Fibroblast of pulmonary artery (primary cell): Measurements from ENCODE around the gene SLCO2B1.

ENCODE experiments used
- DNase-seq: peaks from one replicate; pipeline ENCODE4 v3.0.0-alpha.2; 2010; ENCODE audit warnings: low read depth
- H3K4me3 ChIP-seq: replicated peaks from 2 replicates; pipeline ENCODE4 v1.5.1; 2011; ENCODE audit warnings: low read depth, mild to moderate bottlenecking, control low read depth, low read length, moderate library complexity
- CTCF ChIP-seq: IDR thresholded peaks from 2 replicates; pipeline ENCODE4 v1.5.1; 2011; ENCODE audit warnings: mild to moderate bottlenecking, control low read depth, low read length, inconsistent platforms; ENCODE audit errors: missing control alignments

SLCO2B1 gene

GRCh38 chr11:75112200-75112599, 38.7 kb upstream of the SLCO2B1 start:
- no peak for TF ChIP-seq CTCF
- DNase-seq: no peak
- H3K4me3 ChIP-seq: no peak overlapping the region

- no peak for DNase-seq
- H3K4me3 ChIP-seq: no peak overlapping the region
- no peak for TF ChIP-seq CTCF
Observed at GRCh38 chr11:75113030-75113429, 37.9 kb upstream of the SLCO2B1 start.

GRCh38 chr11:75114465-75114864, 36.4 kb upstream of the SLCO2B1 start:
- no peak for DNase-seq
- no peak overlapping the region for H3K4me3 ChIP-seq
- no peak for TF ChIP-seq CTCF

- H3K4me3 ChIP-seq: no peak overlapping the region
- no peak for DNase-seq
- TF ChIP-seq CTCF: no peak
Observed at GRCh38 chr11:75118577-75118976, 32.3 kb upstream of the SLCO2B1 start.

- no peak for TF ChIP-seq CTCF
- no peak overlapping the region for H3K4me3 ChIP-seq
- DNase-seq: no peak
Observed at GRCh38 chr11:75126564-75126963, 24.3 kb upstream of the SLCO2B1 start.

- H3K4me3 ChIP-seq: no peak overlapping the region
- DNase-seq: no peak
- TF ChIP-seq CTCF: no peak
Observed at GRCh38 chr11:75132080-75132479, 18.8 kb upstream of the SLCO2B1 start.

GRCh38 chr11:75133976-75134375, 16.9 kb upstream of the SLCO2B1 start:
- H3K4me3 ChIP-seq: no peak overlapping the region
- TF ChIP-seq CTCF: no peak
- DNase-seq: no peak
